ELF-1 (cell line): ENCODE measurements around the gene ACY1.
"Not testable (repeated sequence)": the region's sequence is repeated elsewhere in the genome, so short reads cannot be mapped to it uniquely, and the experiment has no call there.

Experiments used
- DNase-seq: peaks from one replicate; pipeline ENCODE4 v3.0.0-alpha.2; 2016; ENCODE audit warnings: low read depth, low spot score

ACY1 gene

GRCh38 chr3:52024765-52025452 lies 41.6 kb downstream of the ACY1 start:
- DNase-seq, result no peak

- DNase-seq, result no peak
Observed at GRCh38 chr3:52025453-52025852, 42.1 kb downstream of the ACY1 start.

- no peak for DNase-seq
Observed at GRCh38 chr3:52026041-52026440, 42.7 kb downstream of the ACY1 start.

GRCh38 chr3:52028572-52028971 lies 45.2 kb downstream of the ACY1 start:
- DNase-seq, result no peak

- peak; percentile 48 for DNase-seq
Observed at GRCh38 chr3:52029053-52029452, 45.7 kb downstream of the ACY1 start.

- DNase-seq, result no peak
Observed at GRCh38 chr3:52029535-52029934, 46.2 kb downstream of the ACY1 start.

GRCh38 chr3:52030714-52031310 lies 47.5 kb downstream of the ACY1 start:
- DNase-seq, result no peak

- DNase-seq, result no peak
Observed at GRCh38 chr3:52031896-52032295, 48.6 kb downstream of the ACY1 start.

- DNase-seq, result peak; percentile 60
Observed at GRCh38 chr3:52032702-52033408, 49.5 kb downstream of the ACY1 start.

- DNase-seq, result not testable (repeated sequence)
Observed at GRCh38 chr3:52033748-52034147, 50.4 kb downstream of the ACY1 start.

- no peak for DNase-seq
Observed at GRCh38 chr3:52034212-52034611, 50.9 kb downstream of the ACY1 start.

- DNase-seq, result no peak
Observed at GRCh38 chr3:52034651-52035050, 51.3 kb downstream of the ACY1 start.

GRCh38 chr3:52036222-52036694 lies 52.9 kb downstream of the ACY1 start:
- no peak for DNase-seq

- no peak for DNase-seq
Observed at GRCh38 chr3:52036829-52037228, 53.5 kb downstream of the ACY1 start.

GRCh38 chr3:52037291-52037690 lies 54.0 kb downstream of the ACY1 start:
- DNase-seq, result no peak

- DNase-seq, result no peak
Observed at GRCh38 chr3:52038227-52038626, 54.9 kb downstream of the ACY1 start.
